NCI-H510A treated with DMSO at 0.1 percent for 48 hours (cell line): ENCODE results near the gene FXYD2.

Experiments
- DNase-seq: peaks from one replicate; lab custom pipeline; 2025; lab: John Stamatoyannopoulos, UW

FXYD2 gene

GRCh38 chr11:117796872-117797529 is 27.5 kb downstream of the FXYD2 start, which contains the start of gene DSCAML1:
DSCAML1 (minus strand) TSS chr11:117797216; CDS start chr11:117797079, 137 bp downstream.
- no peak for DNase-seq

GRCh38 chr11:117796456-117796871 is 28.1 kb downstream of the FXYD2 start:
- no peak for DNase-seq

GRCh38 chr11:117795638-117796455 is 28.7 kb downstream of the FXYD2 start:
- DNase-seq, result peak; percentile 73

- no peak for DNase-seq
Observed at GRCh38 chr11:117794772-117795629, 29.5 kb downstream of the FXYD2 start.

GRCh38 chr11:117794135-117794534 is 30.4 kb downstream of the FXYD2 start:
- DNase-seq, result no peak

- no peak for DNase-seq
Observed at GRCh38 chr11:117793583-117793982, 31.0 kb downstream of the FXYD2 start.

GRCh38 chr11:117792992-117793391 is 31.6 kb downstream of the FXYD2 start:
- no peak for DNase-seq

- DNase-seq, result peak; percentile 86
Observed at GRCh38 chr11:117792241-117792640, 32.3 kb downstream of the FXYD2 start.

GRCh38 chr11:117790279-117790678 is 34.3 kb downstream of the FXYD2 start:
- DNase-seq, result no peak

- DNase-seq, result no peak
Observed at GRCh38 chr11:117789241-117789640, 35.3 kb downstream of the FXYD2 start.

GRCh38 chr11:117786135-117786870 is 38.2 kb downstream of the FXYD2 start:
- DNase-seq, result peak; percentile 37

- peak; percentile 53 for DNase-seq
Observed at GRCh38 chr11:117782101-117782500, 42.4 kb downstream of the FXYD2 start.

GRCh38 chr11:117781627-117782026 is 42.9 kb downstream of the FXYD2 start:
- DNase-seq, result peak; percentile 53

- DNase-seq, result no peak
Observed at GRCh38 chr11:117780456-117780855, 44.1 kb downstream of the FXYD2 start.

GRCh38 chr11:117774553-117774952 is 50.0 kb downstream of the FXYD2 start:
- no peak for DNase-seq

- no peak for DNase-seq
Observed at GRCh38 chr11:117772360-117772759, 52.2 kb downstream of the FXYD2 start.

GRCh38 chr11:117771841-117772240 is 52.7 kb downstream of the FXYD2 start:
- DNase-seq, result no peak

GRCh38 chr11:117771197-117771596 is 53.3 kb downstream of the FXYD2 start:
- DNase-seq, result no peak

- peak; percentile 14 for DNase-seq
Observed at GRCh38 chr11:117770061-117770460, 54.5 kb downstream of the FXYD2 start.
